Measurements from ENCODE around the gene CYB5R3.

CYB5R3 gene

GRCh38 chr22:42649246-42650099, at the start of gene CYB5R3:
CYB5R3 (minus strand) TSS chr22:42649392; CDS start chr22:42649315, 77 bp downstream.
- FAIRE-seq: no peak

DNA sequence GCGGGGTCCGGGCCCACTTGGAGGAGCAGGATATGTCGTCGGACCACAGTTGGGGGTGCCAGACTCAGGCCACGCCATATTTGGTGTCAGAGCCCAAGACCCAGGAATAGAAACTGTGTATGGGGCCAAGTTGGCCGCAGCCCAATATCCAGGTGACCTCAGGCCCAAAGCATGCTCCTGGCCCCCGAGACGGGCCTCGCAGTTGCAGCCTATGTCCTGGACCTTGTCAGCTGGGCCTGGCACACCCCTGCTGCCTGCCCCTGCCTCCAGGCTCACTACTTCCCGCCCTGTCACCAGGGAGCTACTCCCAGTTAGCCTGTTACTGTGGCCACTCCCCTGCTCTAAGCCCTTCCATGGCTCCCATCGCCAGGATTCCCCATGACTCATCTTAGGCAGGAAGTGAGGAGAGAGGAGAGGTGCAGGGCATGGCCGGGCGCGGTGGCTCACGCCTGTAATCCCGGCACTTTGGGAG, 48.4 kb upstream of the CYB5R3 start:
- no peak for FAIRE-seq

- FAIRE-seq: no peak
These were observed 47.3 kb upstream of the CYB5R3 start for GRCh38 chr22:42696331-42696967.

GRCh38 chr22:42695294-42695693, 46.1 kb upstream of the CYB5R3 start:
- no peak for FAIRE-seq

- no peak for FAIRE-seq
These were observed 44.8 kb upstream of the CYB5R3 start for GRCh38 chr22:42693763-42694683.

- no peak for FAIRE-seq
These were observed 44.0 kb upstream of the CYB5R3 start for GRCh38 chr22:42693055-42693762.

GRCh38 chr22:42692239-42693054, 43.3 kb upstream of the CYB5R3 start:
- FAIRE-seq: no peak

DNA sequence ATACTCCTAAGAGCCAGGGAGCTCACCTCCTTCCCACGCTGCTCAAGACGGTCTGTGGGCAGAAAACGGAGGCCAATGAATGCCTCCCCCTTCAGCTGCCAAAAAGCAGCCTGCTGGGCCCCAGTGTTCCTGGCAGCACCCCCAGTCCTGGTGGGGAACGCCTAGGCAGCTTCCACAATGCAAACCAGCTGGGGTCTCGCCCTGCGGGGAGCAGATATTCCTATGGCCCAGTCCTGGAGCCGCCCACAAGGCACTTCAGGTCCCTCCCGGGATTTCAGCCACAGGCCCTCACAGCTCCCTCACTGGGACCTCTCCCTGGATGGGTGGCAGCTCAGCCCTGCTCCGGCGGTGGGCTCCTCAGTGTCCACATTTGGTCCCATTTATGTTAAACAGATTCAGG, 42.2 kb upstream of the CYB5R3 start:
- FAIRE-seq: no peak

GRCh38 chr22:42688241-42689211, 39.3 kb upstream of the CYB5R3 start:
- FAIRE-seq: no peak

GRCh38 chr22:42686756-42687491, 37.7 kb upstream of the CYB5R3 start:
- FAIRE-seq: no peak

GRCh38 chr22:42685941-42686653, 36.9 kb upstream of the CYB5R3 start:
- FAIRE-seq: no peak

- FAIRE-seq: no peak
These were observed 35.4 kb upstream of the CYB5R3 start for GRCh38 chr22:42684462-42685195.

DNA sequence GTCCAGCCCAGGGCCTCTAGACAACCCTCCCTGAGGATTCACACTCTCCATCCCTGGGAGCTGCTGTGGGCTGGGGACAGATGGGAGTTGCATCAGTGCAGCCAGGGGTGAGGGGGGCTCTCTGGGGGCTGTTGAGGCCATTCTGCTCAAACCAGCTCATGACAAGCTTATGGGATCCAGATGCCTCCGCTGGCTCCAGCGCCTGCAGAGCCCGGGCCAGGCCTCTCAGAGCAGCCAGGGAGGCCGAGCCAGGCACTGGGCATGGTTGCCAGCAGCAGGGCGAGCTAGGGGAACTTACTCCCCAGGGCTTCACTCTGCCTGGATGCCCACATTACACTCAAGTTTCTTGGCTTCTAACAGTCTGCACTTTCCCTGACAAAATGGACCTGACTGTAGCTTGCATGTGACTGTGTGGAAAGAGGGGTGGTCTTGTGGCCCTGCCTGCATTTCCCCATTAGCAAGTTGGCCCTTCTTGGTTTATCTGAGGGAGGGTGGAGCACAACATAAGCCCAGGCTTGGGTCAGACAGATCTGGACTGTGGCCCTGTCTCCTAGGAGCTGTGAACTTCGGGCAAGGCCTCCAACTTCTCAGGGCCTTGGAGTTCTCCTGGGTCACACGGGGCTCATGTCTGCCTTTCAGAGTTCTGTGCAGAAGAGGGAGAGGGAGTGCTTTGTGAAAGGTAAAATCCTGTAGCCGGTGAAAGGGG, 34.5 kb upstream of the CYB5R3 start:
- no peak for FAIRE-seq

DNA sequence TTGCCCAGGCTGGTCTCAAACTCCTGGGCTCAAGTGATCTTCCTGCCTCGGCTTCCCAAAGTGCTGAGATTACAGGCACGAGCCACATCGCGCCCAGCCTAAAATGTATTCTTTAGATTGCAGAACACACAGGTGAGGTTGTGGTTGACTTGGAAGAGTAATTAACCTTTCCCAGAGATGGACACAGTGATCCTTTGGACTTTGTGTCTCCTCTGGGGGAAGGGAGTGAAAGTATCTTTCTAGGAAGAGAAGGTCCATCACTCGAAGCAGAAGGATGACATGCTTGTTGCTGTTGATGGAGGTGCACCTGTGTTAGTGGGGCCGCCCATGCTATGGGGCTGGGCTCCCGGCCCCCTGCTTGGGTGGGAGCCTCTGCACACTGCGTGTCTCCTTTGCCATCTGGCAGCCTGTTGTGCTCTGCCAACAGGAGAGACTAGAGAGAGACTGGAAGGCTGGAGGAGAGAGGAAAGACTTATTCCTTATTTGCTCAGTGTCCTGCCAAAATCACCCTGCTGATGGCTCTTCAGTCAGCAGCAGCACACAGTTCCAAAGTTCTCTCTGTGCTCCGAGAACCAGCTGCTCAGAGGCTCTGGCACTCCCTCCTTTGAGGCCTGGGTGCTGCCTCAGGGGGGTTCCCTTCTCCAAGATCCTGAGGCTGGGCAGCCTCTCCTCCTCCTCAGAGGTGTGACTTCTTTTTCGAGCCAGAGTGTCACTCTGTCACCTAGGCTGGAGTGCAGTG, 33.1 kb upstream of the CYB5R3 start:
- no peak for FAIRE-seq

- no peak for FAIRE-seq
These were observed 31.5 kb upstream of the CYB5R3 start for GRCh38 chr22:42680648-42681047.

DNA sequence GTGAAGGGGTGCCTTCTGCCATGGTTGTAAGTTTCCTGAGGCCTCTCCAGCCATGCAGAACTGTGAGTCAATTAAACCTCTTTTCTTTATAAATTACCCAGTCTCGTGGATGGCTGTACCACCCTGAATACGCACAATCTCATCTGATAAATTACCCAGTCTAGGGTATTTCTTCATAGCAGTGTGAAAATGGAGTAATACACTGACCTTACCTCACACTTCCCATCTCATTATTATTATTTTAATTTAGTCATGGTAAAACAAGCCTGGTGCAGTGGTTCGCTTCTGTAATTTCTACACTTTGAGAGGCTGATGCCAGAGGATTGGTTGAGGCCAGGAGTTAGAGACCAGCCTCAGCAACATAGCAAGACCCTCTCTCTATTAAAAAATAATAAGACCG, 30.5 kb upstream of the CYB5R3 start:
- no peak for FAIRE-seq

- no peak for FAIRE-seq
These were observed 29.7 kb upstream of the CYB5R3 start for GRCh38 chr22:42678894-42679293.

All from TTC549 (cell line).